Stimulated activated memory B cell treated with anti-CD40 and anti-IgM and Interleukin-4, amounts not matched to agents 10 μg/mL and 1 μg/mL and 100 μg/mL, for 72 hours (primary cell): ENCODE data around the gene LAMA4.
"Not testable (repeated sequence)": the region's sequence is repeated elsewhere in the genome, so short reads cannot be mapped to it uniquely, and the experiment has no call there.

Source experiments
- ATAC-seq: fragments of 150-1000 bp; cut with Tn5 transposase; 2 replicates; pipeline ENCODE4 v1.10.0; 2021
- H3K27ac Mint-ChIP-seq: one replicate; pipeline ENCODE4 v1.8.0; 2022; ENCODE audit warnings: mild to moderate bottlenecking, mixed read lengths
- H3K27me3 Mint-ChIP-seq: one replicate; pipeline ENCODE4 v1.8.0; 2022; ENCODE audit warnings: mixed read lengths
- H3K36me3 Mint-ChIP-seq: one replicate; pipeline ENCODE4 v1.8.0; 2022; ENCODE audit warnings: mixed read lengths
- H3K4me1 Mint-ChIP-seq: one replicate; pipeline ENCODE4 v1.8.0; 2022; ENCODE audit warnings: mixed read lengths
- H3K4me3 Mint-ChIP-seq: one replicate; pipeline ENCODE4 v1.8.0; 2022; ENCODE audit warnings: mild to moderate bottlenecking, moderate library complexity, mixed read lengths
- H3K9me3 Mint-ChIP-seq: one replicate; pipeline ENCODE4 v1.8.0; 2022; ENCODE audit warnings: mixed read lengths

Gene LAMA4

DNA sequence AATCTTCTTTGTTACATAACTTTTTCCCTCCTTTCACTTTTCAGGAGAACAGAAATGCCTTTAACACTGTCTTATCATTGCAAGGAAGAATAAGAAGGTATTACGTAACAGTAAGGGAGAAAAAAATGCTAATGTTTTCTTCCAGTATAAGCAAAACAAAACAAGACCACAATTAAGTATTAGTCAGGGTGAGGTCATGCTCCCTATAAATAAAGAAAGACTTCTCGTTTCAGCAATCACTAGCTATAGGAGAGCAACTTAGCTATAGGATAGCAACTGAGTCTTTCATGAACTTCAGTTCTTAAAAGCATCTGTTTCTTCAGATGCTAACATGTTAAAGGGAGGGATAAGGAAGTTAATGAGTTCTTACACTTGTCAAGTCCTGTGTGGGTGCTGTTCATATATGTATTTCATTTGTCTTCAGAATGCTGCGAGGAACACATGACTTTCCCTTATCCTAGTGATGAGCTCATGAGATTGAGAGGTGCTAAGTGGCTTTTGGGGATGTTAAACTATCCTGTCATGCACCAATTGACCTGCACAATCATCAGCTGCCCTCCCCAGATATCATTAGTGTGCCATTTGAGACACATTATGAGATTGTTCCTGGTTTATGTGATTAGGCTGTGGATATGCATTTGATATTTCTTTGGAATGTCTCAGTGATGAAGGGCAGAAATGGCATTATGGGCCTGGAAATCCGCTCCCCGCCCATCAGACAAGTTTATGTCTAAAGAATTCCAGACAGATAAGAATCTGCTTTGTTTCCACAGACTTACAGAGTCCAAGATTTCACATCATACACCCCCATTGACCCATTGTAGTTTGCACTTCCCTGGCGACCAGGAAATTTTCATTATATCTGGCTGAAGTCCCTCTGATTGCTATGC, 37.5 kb downstream of the LAMA4 start:
- Mint-ChIP-seq H3K9me3 (no peaks in the 10 kb centered on the region), H3K36me3 (no peaks in the 10 kb centered on the region), H3K4me1 (no peaks in the 10 kb centered on the region), H3K4me3 (no peak overlapping the region), H3K27me3 (peaks cover 4% of the 10 kb centered on the region), H3K27ac (no peak overlapping the region)
- no peak for ATAC-seq

DNA sequence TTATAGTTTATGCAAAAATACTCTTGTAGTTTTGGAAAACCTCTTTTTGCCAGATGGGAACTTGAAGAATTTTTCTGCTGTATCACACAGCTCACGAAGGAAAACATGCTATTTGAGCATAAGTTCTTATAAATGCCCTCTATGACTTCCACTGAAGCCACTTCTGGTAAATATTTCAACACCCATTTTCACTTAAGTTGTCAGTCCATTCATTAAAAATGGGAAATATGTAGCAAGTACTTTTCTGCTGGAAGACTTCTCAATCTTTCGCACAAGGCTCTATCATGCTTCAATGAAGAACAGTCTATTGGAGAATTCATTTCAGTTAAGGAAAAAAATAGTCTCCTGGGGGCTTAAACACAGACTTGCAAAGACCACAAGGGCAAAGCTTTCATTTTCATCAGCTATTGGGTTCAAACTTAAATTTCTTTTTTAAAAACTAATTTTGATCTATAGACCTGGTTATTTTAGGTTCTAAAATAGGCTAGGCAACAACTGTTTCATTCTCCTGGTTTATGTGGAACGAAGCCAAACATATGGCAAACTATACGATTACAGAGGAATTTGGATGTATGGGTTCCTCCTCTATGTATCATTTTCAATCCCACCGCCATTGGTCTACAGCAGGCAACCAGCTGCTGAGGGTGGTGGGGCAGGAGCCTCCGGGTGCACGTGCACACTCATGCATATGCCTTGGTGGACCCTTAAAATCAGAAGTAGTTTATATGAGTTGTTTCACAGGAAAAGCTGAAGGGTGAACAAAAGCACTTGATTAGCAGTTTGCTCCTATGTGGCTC, 38.7 kb downstream of the LAMA4 start:
- Mint-ChIP-seq H3K4me1 (no peaks in the 10 kb centered on the region), H3K36me3 (no peaks in the 10 kb centered on the region), H3K9me3 (no peaks in the 10 kb centered on the region), H3K4me3 (no peak overlapping the region), H3K27ac (no peak overlapping the region), H3K27me3 (peaks cover 12% of the 10 kb centered on the region)
- no peak for ATAC-seq

DNA sequence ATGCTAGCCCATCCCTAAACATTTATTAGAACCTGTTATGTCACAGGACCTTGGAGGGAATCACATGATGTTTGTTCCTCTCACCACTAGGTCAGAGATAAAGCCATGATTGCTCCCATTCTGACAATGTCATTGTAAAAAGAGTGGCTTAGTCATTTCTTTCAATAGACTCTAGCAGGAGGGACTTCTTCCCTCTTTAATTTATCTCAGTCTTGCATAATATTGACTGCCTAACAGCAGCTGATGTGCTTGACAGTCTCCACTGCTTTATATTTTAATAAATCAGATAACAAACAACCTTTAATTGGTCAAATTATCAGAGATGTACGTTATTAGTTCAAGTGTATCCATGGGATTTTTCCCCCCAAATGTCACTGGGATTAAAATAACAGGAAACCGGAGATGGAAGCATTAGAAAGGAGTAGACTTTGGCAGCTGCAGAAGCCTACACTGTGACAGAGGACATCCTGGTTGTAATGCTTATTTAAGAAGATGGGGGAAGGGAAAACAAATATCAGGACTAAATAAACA, 39.6 kb downstream of the LAMA4 start:
- Mint-ChIP-seq H3K27me3 (peaks cover 12% of the 10 kb centered on the region), H3K36me3 (no peaks in the 10 kb centered on the region), H3K27ac (no peak overlapping the region), H3K4me1 (no peaks in the 10 kb centered on the region), H3K9me3 (peaks cover 2% of the 10 kb centered on the region), H3K4me3 (no peak overlapping the region)
- no peak for ATAC-seq

DNA sequence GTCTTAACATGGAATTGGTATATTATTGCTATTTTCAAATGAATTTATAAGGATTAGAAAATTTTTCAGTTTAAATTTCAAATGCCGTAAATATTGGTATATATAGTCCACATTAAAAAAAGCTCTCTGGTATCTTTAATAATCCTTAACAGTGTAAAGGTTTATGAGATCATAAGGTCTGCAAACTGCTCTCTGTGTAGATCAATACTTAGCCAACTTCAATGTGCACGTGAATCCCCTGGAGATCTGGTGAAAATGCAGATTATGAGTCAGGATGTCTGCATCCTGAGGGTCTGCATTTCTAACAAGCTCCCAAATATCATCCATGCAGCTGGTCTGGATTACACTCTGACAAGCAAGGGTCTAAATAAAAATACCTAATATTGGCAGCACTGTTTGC, 43.5 kb downstream of the LAMA4 start:
- H3K27me3 Mint-ChIP-seq, result peaks cover 28% of the 10 kb centered on the region
- H3K27ac Mint-ChIP-seq, result no peak overlapping the region
- no peak overlapping the region for H3K4me3 Mint-ChIP-seq
- peaks cover 2% of the 10 kb centered on the region for H3K9me3 Mint-ChIP-seq
- H3K4me1 Mint-ChIP-seq, result no peaks in the 10 kb centered on the region
- no peak for ATAC-seq
- no peaks in the 10 kb centered on the region for H3K36me3 Mint-ChIP-seq

DNA sequence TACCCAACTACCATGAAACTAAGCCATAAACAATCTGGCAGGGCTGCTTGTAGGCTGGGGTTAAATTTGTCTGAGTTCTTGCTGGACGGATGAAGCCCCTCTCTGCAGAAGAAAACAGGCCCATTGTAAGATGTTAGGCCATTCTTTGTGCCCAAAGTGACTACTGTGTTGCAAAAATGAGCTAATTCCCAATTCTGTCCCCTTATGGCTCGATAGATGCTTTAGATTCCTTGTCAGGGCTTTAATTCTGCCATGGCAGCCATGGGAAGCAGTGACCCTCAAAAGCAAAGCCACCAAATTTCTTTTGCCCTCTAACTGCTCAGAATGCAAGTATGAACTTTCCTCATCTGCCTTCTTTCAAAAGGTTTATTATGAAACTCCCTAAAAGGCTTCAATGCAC, 45.2 kb downstream of the LAMA4 start:
- peaks cover 2% of the 10 kb centered on the region for H3K9me3 Mint-ChIP-seq
- no peak overlapping the region for H3K4me3 Mint-ChIP-seq
- H3K27ac Mint-ChIP-seq, result no peak overlapping the region
- ATAC-seq, result no peak
- no peaks in the 10 kb centered on the region for H3K36me3 Mint-ChIP-seq
- H3K27me3 Mint-ChIP-seq, result peaks cover 30% of the 10 kb centered on the region
- peaks cover 5% of the 10 kb centered on the region for H3K4me1 Mint-ChIP-seq

DNA sequence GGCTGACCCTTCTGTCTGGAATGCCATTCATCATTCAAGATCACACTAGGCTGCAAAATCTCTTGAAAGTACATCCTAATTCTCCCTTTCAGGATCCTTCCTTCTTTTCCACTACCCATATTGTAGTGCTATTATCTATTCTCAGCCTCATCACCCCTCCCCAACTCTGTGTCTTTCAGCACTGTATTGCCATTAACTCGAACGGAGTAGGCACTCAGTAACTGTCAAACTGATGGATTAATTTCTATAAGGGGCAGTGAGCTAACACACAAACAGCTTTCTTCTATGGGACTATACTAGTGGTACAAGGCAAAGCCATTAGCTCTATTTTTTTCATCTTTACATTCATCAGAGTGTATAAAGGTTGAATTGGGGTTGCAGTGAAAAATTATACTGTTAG, 46.6 kb downstream of the LAMA4 start:
- Mint-ChIP-seq H3K9me3 (peaks cover 2% of the 10 kb centered on the region), H3K27ac (no peak overlapping the region)

DNA sequence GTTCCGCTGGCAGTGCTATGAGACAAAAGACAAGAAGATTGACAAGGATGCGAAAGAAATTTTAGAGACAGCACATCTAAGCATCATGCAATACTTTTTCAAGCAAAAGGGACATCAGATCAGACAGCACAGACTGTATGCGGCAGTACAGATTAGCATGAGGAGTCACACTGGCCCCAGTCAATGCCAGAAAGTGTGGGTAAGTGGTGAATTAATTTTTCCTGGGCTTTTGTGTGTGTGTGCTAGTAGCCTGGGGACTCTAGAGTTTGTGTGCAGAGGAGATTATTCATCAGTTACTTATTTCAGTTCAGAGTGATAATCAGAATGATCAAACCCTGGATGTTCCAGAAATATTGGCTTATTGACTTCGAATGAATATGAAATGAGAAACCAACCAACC, 47.2 kb downstream of the LAMA4 start:
- H3K27ac Mint-ChIP-seq, result no peak overlapping the region
- no peak for ATAC-seq
- H3K36me3 Mint-ChIP-seq, result no peaks in the 10 kb centered on the region
- peaks cover 2% of the 10 kb centered on the region for H3K9me3 Mint-ChIP-seq
- H3K4me1 Mint-ChIP-seq, result peaks cover 14% of the 10 kb centered on the region
- H3K27me3 Mint-ChIP-seq, result peaks cover 34% of the 10 kb centered on the region
- no peak overlapping the region for H3K4me3 Mint-ChIP-seq

More for the DNA sequence above, 46.6 kb downstream of the LAMA4 start:
- Mint-ChIP-seq H3K4me3 (no peak overlapping the region), H3K4me1 (peaks cover 14% of the 10 kb centered on the region), H3K36me3 (no peaks in the 10 kb centered on the region), H3K27me3 (peaks cover 36% of the 10 kb centered on the region)
- no peak for ATAC-seq

DNA sequence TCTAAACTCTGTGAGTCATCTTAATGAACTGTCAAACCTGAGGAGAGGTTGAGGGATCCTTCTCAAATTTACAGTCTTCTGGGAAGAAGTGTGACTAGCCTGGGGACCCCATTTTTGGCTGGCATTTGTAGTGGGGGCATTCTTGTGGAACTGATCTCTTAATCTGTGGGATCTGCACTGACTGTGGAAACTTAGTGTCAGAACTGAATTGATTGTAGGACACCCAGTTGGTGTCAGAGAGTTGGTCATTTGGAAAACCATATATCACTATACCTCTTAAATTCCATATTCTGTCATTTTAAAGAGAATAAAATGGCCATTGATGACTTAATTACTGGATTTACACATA, 48.3 kb downstream of the LAMA4 start:
- peaks cover 14% of the 10 kb centered on the region for H3K4me1 Mint-ChIP-seq
- peaks cover 2% of the 10 kb centered on the region for H3K9me3 Mint-ChIP-seq
- H3K27ac Mint-ChIP-seq, result no peak overlapping the region
- peaks cover 24% of the 10 kb centered on the region for H3K27me3 Mint-ChIP-seq
- H3K4me3 Mint-ChIP-seq, result no peak overlapping the region
- no peaks in the 10 kb centered on the region for H3K36me3 Mint-ChIP-seq
- no peak for ATAC-seq

DNA sequence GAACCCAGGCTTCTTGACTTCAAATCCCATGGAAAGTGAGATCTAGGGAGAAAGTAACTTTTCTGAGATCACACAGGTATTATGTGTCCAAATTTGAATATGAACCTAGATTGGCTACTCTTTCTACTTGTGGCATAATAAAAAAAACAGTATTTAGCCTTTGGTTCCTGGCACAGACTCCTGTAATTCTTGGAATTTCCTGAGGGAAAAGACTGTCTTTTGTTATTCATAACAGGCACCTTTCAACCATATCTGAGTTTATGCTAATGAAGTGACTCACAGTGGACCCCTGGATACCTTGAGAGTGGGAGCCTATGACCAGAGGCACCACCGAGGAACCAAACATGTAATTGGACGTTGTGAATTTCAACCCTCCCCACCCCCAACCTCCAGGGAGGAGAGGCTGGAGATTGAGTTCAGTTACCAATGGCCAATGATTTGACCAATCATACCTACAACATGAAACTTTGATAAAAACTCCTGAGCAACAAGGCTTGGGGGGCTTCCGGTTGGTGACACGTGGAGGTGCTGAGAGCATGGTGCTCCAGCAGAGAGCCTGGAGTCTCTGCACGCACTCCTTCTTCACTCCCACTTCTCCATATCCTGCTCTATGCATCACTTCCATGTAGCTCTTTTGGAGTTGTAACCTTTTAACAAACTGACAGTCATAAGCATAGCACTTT, 48.8 kb downstream of the LAMA4 start:
- peaks cover 2% of the 10 kb centered on the region for H3K9me3 Mint-ChIP-seq
- H3K36me3 Mint-ChIP-seq, result no peaks in the 10 kb centered on the region
- no peak for ATAC-seq
- no peak overlapping the region for H3K27ac Mint-ChIP-seq
- H3K27me3 Mint-ChIP-seq, result peaks cover 24% of the 10 kb centered on the region
- H3K4me1 Mint-ChIP-seq, result peaks cover 14% of the 10 kb centered on the region
- no peak overlapping the region for H3K4me3 Mint-ChIP-seq

DNA sequence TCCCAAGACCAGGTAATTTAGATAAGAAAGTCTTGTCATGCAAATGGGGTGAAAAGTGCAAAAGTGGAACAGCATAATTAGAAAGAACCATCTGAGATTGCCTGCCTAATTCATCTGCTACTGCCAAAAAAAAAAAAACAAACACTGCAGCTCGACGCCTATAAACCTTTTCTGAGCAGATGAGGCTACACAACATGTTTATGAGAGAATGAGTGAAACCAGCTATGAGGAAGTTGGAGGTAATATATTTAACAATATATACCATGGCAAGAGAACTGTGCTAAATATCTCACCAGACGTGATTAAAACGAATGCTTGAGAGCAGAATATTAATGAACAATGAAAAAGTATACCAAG, 50.0 kb downstream of the LAMA4 start:
- Mint-ChIP-seq H3K9me3 (no peaks in the 10 kb centered on the region), H3K4me3 (no peak overlapping the region), H3K27ac (no peak overlapping the region), H3K4me1 (peaks cover 14% of the 10 kb centered on the region), H3K27me3 (peaks cover 24% of the 10 kb centered on the region), H3K36me3 (no peaks in the 10 kb centered on the region)
- ATAC-seq, result no peak

DNA sequence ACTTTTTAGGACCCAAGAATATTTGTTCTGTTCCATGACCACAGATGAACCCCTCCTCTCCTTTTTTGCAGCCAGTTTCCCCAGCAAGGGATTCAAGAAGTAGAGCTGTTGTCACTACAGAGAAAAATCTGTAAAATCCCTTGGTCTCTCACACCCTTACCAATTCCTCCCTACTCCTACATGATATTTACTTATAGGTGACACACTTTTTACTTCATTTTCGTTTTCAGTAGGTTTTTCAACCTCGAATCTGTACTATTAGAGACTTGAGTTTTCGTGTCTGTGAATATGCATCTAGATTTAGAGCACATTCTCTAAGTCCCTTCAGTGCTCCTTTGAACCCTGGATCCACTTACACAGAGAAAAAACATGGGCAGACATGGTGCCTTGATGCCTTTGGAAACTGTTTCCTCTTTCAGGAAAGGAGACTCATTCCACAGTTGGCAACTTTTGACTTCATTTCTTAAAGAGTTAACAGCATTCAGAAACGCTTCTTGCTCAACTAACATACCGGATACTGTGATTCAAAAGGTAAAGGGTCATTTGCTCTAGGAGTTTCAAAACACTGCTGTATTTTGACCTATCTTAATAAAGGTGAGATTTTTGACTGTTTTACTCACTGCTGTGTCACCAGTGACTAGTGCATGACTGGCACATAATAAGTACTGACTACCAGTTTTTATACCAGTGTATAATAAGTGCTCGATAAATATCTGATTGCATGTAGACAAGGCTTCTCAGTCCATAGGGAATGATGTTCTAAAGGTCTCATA, 50.6 kb downstream of the LAMA4 start:
- Mint-ChIP-seq H3K27ac (no peak overlapping the region), H3K4me1 (peaks cover 14% of the 10 kb centered on the region), H3K27me3 (peaks cover 24% of the 10 kb centered on the region), H3K9me3 (no peaks in the 10 kb centered on the region), H3K4me3 (no peak overlapping the region), H3K36me3 (no peaks in the 10 kb centered on the region)
- ATAC-seq, result no peak

DNA sequence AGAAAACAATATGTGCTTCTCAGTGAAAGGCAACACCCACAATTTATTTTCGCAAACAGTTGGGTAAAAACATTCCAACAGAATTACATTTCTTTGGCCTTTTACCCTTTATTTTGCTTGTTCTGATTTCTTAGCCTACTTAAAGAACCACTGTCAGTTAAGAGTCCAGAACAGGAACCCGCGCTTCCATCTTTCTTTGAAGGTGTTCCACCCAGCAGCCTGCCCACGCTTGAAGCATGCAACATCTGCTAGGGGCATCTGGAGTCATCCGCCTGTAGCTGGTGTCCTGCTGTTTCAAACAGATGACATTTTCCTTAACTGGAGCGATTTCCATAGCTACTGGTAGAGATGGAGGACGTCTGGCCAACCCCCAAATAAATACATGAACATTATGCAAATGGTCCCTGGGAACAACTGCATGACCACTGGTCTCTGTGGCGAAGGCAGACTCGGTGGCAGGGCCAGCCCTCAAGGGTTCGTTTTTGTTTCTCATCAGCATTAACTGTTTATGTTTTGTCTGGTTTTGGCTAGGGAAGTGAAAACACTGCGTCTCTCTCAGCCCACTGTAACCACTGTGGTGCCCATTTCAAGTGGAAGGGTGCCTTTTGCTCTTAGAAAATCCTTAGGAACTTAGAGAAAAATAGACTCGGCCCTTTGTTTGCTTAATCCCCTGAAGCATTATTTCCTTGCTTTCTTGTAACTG, 51.6 kb downstream of the LAMA4 start:
- Mint-ChIP-seq H3K9me3 (no peaks in the 10 kb centered on the region), H3K4me3 (no peak overlapping the region), H3K27me3 (peaks cover 24% of the 10 kb centered on the region), H3K36me3 (no peaks in the 10 kb centered on the region), H3K27ac (no peak overlapping the region), H3K4me1 (peaks cover 14% of the 10 kb centered on the region)
- ATAC-seq, result peak; percentile 62

DNA sequence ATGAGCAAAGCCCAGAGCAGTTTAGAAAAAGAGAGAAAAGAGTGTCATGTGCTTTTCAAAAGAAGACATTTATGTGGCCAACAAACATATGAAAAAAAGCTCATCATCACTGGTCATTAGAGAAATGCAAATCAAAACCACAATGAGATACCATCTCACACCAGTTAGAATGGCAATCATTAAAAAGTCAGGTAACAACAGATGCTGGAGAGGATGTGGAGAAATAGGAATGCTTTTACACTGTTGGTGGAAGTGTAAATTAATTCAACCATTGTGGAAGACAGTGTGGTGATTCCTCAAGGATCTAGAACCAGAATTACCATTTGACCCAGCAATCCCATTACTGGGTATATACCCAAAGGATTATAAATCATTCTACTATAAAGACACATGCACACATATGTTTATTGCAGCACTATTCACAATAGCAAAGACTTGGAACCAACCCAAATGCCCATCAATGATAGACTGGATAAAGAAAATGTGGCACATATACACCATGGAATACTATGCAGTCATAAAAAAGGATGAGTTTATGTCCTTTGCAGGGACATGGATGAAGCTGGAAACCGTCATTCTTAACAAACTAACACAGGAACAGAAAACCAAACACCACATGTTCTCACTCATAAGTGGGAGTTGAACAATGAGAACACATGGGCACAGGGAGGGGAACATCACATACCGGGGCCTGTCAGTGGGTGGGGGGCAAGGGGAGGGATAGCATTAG, 54.0 kb downstream of the LAMA4 start:
- not testable (repeated sequence) for ATAC-seq, H3K27me3 Mint-ChIP-seq, H3K36me3 Mint-ChIP-seq, H3K4me3 Mint-ChIP-seq, H3K27ac Mint-ChIP-seq, H3K9me3 Mint-ChIP-seq
- H3K4me1 Mint-ChIP-seq, result peaks cover 14% of the 10 kb centered on the region

DNA sequence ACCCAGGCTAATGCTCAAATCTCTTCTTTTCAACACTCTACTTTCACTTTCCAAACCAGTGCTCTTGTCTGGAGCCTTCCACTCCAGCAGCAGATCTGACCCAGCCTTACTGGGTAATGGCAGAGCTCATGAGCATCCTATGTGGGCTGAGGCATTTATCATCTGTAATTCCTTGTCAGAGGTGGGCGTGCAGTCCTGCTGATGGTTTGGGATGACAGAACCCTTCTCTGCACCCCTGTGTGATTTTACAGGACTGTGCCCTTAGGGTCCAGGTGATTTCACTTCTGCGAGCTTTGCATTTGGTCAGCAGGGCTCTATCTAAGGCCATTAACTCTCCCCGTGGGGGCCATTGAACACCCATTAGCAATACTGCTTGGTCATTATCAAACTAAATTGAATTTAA, 55.4 kb downstream of the LAMA4 start:
- H3K27me3 Mint-ChIP-seq, result peaks cover 6% of the 10 kb centered on the region
- H3K4me1 Mint-ChIP-seq, result peaks cover 8% of the 10 kb centered on the region
- ATAC-seq, result no peak
- H3K27ac Mint-ChIP-seq, result no peak overlapping the region
- H3K9me3 Mint-ChIP-seq, result no peaks in the 10 kb centered on the region
- no peaks in the 10 kb centered on the region for H3K36me3 Mint-ChIP-seq
- H3K4me3 Mint-ChIP-seq, result no peak overlapping the region
